Neural progenitor cell (in vitro differentiated cells): ENCODE measurements around the gene IL21.

Experiments used
- EZH2 ChIP-seq: fragments of 200-600 bp; sonication (generic); IDR thresholded peaks from 2 replicates; pipeline ENCODE4 v1.6.1; 2017; ENCODE audit warnings: antibody characterized with exemption, mild to moderate bottlenecking, moderate library complexity
- EZH2phosphoT487 ChIP-seq: fragments of 200-600 bp; sonication (generic); IDR thresholded peaks from 2 replicates; pipeline ENCODE4 v1.6.1; 2017; ENCODE audit warnings: antibody characterized with exemption
- TF ChIP-seq, protein P1 (sequence below): fragments of 200-600 bp; sonication (generic); IDR thresholded peaks from 2 replicates; pipeline ENCODE4 v1.5.1; 2017; ENCODE audit warnings: antibody characterized with exemption, mild to moderate bottlenecking

- TF ChIP-seq, protein P1, sequence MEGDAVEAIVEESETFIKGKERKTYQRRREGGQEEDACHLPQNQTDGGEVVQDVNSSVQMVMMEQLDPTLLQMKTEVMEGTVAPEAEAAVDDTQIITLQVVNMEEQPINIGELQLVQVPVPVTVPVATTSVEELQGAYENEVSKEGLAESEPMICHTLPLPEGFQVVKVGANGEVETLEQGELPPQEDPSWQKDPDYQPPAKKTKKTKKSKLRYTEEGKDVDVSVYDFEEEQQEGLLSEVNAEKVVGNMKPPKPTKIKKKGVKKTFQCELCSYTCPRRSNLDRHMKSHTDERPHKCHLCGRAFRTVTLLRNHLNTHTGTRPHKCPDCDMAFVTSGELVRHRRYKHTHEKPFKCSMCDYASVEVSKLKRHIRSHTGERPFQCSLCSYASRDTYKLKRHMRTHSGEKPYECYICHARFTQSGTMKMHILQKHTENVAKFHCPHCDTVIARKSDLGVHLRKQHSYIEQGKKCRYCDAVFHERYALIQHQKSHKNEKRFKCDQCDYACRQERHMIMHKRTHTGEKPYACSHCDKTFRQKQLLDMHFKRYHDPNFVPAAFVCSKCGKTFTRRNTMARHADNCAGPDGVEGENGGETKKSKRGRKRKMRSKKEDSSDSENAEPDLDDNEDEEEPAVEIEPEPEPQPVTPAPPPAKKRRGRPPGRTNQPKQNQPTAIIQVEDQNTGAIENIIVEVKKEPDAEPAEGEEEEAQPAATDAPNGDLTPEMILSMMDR, result peak; percentile 74
- no peak for TF ChIP-seq EZH2phosphoT487
- no peak for TF ChIP-seq EZH2
Measured at GRCh38 chr4:122576261-122577188, 44.3 kb downstream of the IL21 start.
